CD4-positive, alpha-beta T cell treated with Interleukin-6 for 4 hours (primary cell): ENCODE results near the gene NR0B2.
A peak's percentile ranks its signal among the peaks of the same experiment; 100 is the strongest.
"Not testable (repeated sequence)": the region's sequence is repeated elsewhere in the genome, so short reads cannot be mapped to it uniquely, and the experiment has no call there.

Experiments
- DNase-seq: peaks from one replicate; pipeline ENCODE4 v3.0.0-alpha.2; 2020; ENCODE audit warnings: mixed read lengths

The NR0B2 gene

GRCh38 chr1:26913754-26914619, at the start of gene NR0B2:
Gene NR0B2, minus strand, starts transcription at chr1:26913975. Its CDS starts 35 bp downstream, at chr1:26913940.
- no peak for DNase-seq

- DNase-seq: no peak
Measured at GRCh38 chr1:26961826-26962225, 48.1 kb upstream of the NR0B2 start.

- DNase-seq: no peak
Measured at GRCh38 chr1:26960625-26960966, 46.8 kb upstream of the NR0B2 start.

GRCh38 chr1:26959722-26960624, 46.2 kb upstream of the NR0B2 start, which contains the start of gene KDF1:
Gene KDF1, minus strand, starts transcription at chr1:26960468. Its CDS starts 8,088 bp downstream, at chr1:26952380.
- DNase-seq: peak; percentile 76

- DNase-seq: no peak
Measured at GRCh38 chr1:26959270-26959669, 45.5 kb upstream of the NR0B2 start.

- no peak for DNase-seq
Measured at GRCh38 chr1:26957306-26957705, 43.5 kb upstream of the NR0B2 start.

- DNase-seq: no peak
Measured at GRCh38 chr1:26956321-26956720, 42.5 kb upstream of the NR0B2 start.

- DNase-seq: no peak
Measured at GRCh38 chr1:26953374-26953773, 39.6 kb upstream of the NR0B2 start.

- no peak for DNase-seq
Measured at GRCh38 chr1:26951821-26952497, 38.2 kb upstream of the NR0B2 start.

- no peak for DNase-seq
Measured at GRCh38 chr1:26951216-26951615, 37.4 kb upstream of the NR0B2 start.

GRCh38 chr1:26950602-26951001, 36.8 kb upstream of the NR0B2 start:
- no peak for DNase-seq

- DNase-seq: no peak
Measured at GRCh38 chr1:26949926-26950319, 36.1 kb upstream of the NR0B2 start.

- no peak for DNase-seq
Measured at GRCh38 chr1:26949266-26949925, 35.6 kb upstream of the NR0B2 start.

GRCh38 chr1:26948725-26949057, 34.9 kb upstream of the NR0B2 start:
- not testable (repeated sequence) for DNase-seq

GRCh38 chr1:26946270-26946669, 32.5 kb upstream of the NR0B2 start:
- no peak for DNase-seq

GRCh38 chr1:26945728-26946127, 32.0 kb upstream of the NR0B2 start:
- no peak for DNase-seq

- DNase-seq: no peak
Measured at GRCh38 chr1:26945138-26945537, 31.4 kb upstream of the NR0B2 start.

GRCh38 chr1:26942656-26943055, 28.9 kb upstream of the NR0B2 start:
- no peak for DNase-seq

GRCh38 chr1:26941311-26941710, 27.5 kb upstream of the NR0B2 start:
- no peak for DNase-seq

- no peak for DNase-seq
Measured at GRCh38 chr1:26938659-26939025, 24.9 kb upstream of the NR0B2 start.

GRCh38 chr1:26938004-26938658, 24.4 kb upstream of the NR0B2 start:
- DNase-seq: no peak

GRCh38 chr1:26936823-26937222, 23.0 kb upstream of the NR0B2 start:
- DNase-seq: no peak
